CD4-positive, alpha-beta memory T cell (primary cell): Measurements from ENCODE around the gene FICD. TPM values are rescaled to one million over a fixed set of nuclear protein-coding genes. Genes with fewer than 3 reads are reported as not detected.

Experiments used
- CTCF ChIA-PET: fragments of 350-600 bp; sonication (Branson Sonifier 250); formaldehyde crosslinking; loops from one replicate; lab custom pipeline; 2021; ENCODE audit warnings: inconsistent platforms; ENCODE audit not compliant: partially characterized antibody; lab: Charles Lee
- POLR2A ChIA-PET: fragments of 350-600 bp; sonication (Branson Sonifier 250); formaldehyde crosslinking; loops from one replicate; lab custom pipeline; 2021; ENCODE audit not compliant: partially characterized antibody; lab: Charles Lee
- DNase-seq, 5 donors: peaks; one replicate each; pipeline versions ENCODE4 v3.0.0 to v3.0.0-alpha.2; 2020 to 2022; ENCODE audit warnings: mixed read lengths in 1 of 5
- H3K27ac ChIP-seq: one replicate; pipeline ENCODE4 v1.7.0; 2013; ENCODE audit warnings: low read depth, low read length
- H3K27me3 ChIP-seq: 2 replicates; pipeline ENCODE4 v1.7.0; 2013; ENCODE audit warnings: mild to moderate bottlenecking, low read length, moderate library complexity; ENCODE audit not compliant: insufficient read depth
- H3K36me3 ChIP-seq: 2 replicates; pipeline ENCODE4 v1.7.0; 2013; ENCODE audit warnings: mild to moderate bottlenecking, low read length, moderate library complexity; ENCODE audit not compliant: insufficient read depth
- H3K4me1 ChIP-seq: 2 replicates; pipeline ENCODE4 v1.7.0; 2013; ENCODE audit warnings: mild to moderate bottlenecking, low read length, moderate library complexity; ENCODE audit not compliant: insufficient read depth
- H3K4me3 ChIP-seq, 2 donors: one replicate each; pipeline ENCODE4 v1.7.0; 2013; ENCODE audit warnings: low read length in 2 of 2, mild to moderate bottlenecking in 1 of 2
- H3K9me3 ChIP-seq, 2 donors: one replicate each; pipeline ENCODE4 v1.7.0; 2013; ENCODE audit warnings: low read length in 2 of 2, control low read depth in 1 of 2; ENCODE audit not compliant: control insufficient read depth in 1 of 2
- H3K27ac Mint-ChIP-seq, 7 donors: one replicate each; pipeline ENCODE4 v1.8.0; 2020 to 2021; ENCODE audit warnings: mixed read lengths in 7 of 7, mild to moderate bottlenecking in 6 of 7, inconsistent platforms in 3 of 7, moderate library complexity in 3 of 7
- H3K27me3 Mint-ChIP-seq, 2 donors: one replicate each; pipeline ENCODE4 v1.8.0; 2020 to 2021; ENCODE audit warnings: mixed read lengths in 2 of 2
- H3K36me3 Mint-ChIP-seq, 2 donors: one replicate each; pipeline ENCODE4 v1.8.0; 2020 to 2021; ENCODE audit warnings: mixed read lengths in 2 of 2, inconsistent platforms in 1 of 2, mild to moderate bottlenecking in 1 of 2
- H3K4me1 Mint-ChIP-seq, 4 donors: one replicate each; pipeline ENCODE4 v1.8.0; 2020 to 2021; ENCODE audit warnings: mixed read lengths in 4 of 4, mild to moderate bottlenecking in 1 of 4
- H3K4me3 Mint-ChIP-seq, 8 donors: one replicate each; pipeline ENCODE4 v1.8.0; 2020 to 2021; ENCODE audit warnings: mixed read lengths in 8 of 8, mild to moderate bottlenecking in 7 of 8, moderate library complexity in 6 of 8, inconsistent platforms in 3 of 8
- H3K9me3 Mint-ChIP-seq, 8 donors: one replicate each; pipeline ENCODE4 v1.8.0; 2020 to 2021; ENCODE audit warnings: mixed read lengths in 8 of 8, mild to moderate bottlenecking in 5 of 8, inconsistent platforms in 3 of 8, moderate library complexity in 1 of 8
- intact Hi-C: fragments of 100-400 bp; cut with micrococcal nuclease; formaldehyde crosslinking; loops from one replicate; pipeline ENCODE4 v1.15.1; 2023
- polyA plus RNA-seq, 2 donors: library from polyadenylated mRNA; unstranded; fragments of 300-500 nt; fragmentation: Illumina TruSeq; gene quantifications; one replicate each; pipeline ENCODE4 v1.2.3, GENCODE V29; 2021
- total RNA-seq, 2 experiments: library from RNA; stranded (reverse); gene quantifications; one replicate each; pipeline ENCODE4 v1.2.3, GENCODE V29; 2021

The FICD gene
- total and polyA plus RNA-seq, 4 experiments from 2014 or later = 2.3 to 12.3 (median 7.2) TPM

GRCh38 chr12:108477881-108478259 is 37.2 kb upstream of the FICD start:
- Histone ChIP-seq H3K36me3 (no peaks in the 10 kb centered on the region), H3K9me3 (no peaks in the 10 kb centered on the region), H3K4me3 (no peak overlapping the region), H3K27me3 (no peaks in the 10 kb centered on the region), H3K4me1 (no peaks in the 10 kb centered on the region), H3K27ac (no peak overlapping the region)
- Mint-ChIP-seq H3K4me3 (no peak overlapping the region), H3K36me3 (no peaks in the 10 kb centered on the region), H3K9me3 (peaks cover 0 to 2% (median 0%) of the 10 kb centered on the region in 8 donors), H3K4me1 (no peaks in the 10 kb centered on the region), H3K27me3 (peaks cover 11 to 22% of the 10 kb centered on the region in 2 donors), H3K27ac (no peak overlapping the region)
- CTCF ChIA-PET = no interaction called here
- intact Hi-C loops = no loop called here
- POLR2A ChIA-PET = no interaction called here
- no peak for DNase-seq

GRCh38 chr12:108478611-108479206 is 36.4 kb upstream of the FICD start:
- Histone ChIP-seq H3K4me3 (no peak overlapping the region), H3K36me3 (no peaks in the 10 kb centered on the region), H3K27ac (no peak overlapping the region), H3K9me3 (no peaks in the 10 kb centered on the region), H3K27me3 (no peaks in the 10 kb centered on the region), H3K4me1 (no peaks in the 10 kb centered on the region)
- H3K36me3 Mint-ChIP-seq = no peaks in the 10 kb centered on the region
- no peaks in the 10 kb centered on the region for H3K4me1 Mint-ChIP-seq
- DNase-seq = no peak
- intact Hi-C loops = no loop called here
- ChIA-PET CTCF (no interaction called here), POLR2A (no interaction called here)
- peaks cover 0 to 2% (median 0%) of the 10 kb centered on the region in 8 donors for H3K9me3 Mint-ChIP-seq
- H3K27me3 Mint-ChIP-seq = peaks cover 12 to 20% of the 10 kb centered on the region in 2 donors
- H3K4me3 Mint-ChIP-seq = no peak overlapping the region
- no peak overlapping the region for H3K27ac Mint-ChIP-seq

DNA sequence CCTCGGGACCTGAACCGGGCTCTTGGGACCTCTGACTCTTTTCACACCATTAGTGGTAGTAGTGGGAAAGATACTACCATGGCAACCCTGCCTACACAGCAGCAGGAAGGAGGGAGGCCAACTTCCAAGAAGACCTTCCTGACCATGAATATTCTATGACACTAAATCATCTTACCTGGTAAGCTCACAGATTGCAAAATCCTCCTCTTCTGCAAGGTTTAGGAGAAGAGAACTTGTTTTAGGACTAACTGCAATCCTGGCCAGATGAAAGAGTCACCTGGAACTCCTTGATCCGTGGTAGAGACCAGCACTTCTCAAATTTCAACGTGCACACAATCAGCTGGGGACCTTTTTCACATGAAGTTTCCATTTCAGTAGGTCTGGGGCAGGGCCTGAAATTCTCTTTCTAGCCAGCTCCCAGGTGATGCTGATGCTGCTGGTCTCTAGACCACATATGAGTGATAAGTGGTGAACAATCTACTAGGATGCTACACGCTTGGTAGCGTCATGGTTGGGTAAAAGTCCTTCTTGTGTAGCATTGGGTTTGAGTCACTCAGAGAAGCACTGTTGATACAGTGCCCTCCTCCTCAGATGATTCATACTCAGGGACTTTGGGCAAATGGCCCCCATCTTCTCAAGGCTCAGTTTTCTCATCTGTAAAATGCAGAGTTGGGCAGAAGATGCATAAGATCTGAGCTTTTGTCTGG is 35.6 kb upstream of the FICD start:
- H3K4me3 ChIP-seq = no peak overlapping the region
- H3K4me1 ChIP-seq = no peaks in the 10 kb centered on the region
- CTCF ChIA-PET = no interaction called here
- Mint-ChIP-seq H3K36me3 (no peaks in the 10 kb centered on the region), H3K4me1 (no peaks in the 10 kb centered on the region), H3K27ac (no peak overlapping the region), H3K9me3 (peaks cover 0 to 2% (median 0%) of the 10 kb centered on the region in 8 donors), H3K4me3 (no peak overlapping the region), H3K27me3 (peaks cover 12 to 20% of the 10 kb centered on the region in 2 donors)
- no peak for DNase-seq
- no peaks in the 10 kb centered on the region for H3K36me3 ChIP-seq
- no peaks in the 10 kb centered on the region for H3K27me3 ChIP-seq
- no peak overlapping the region for H3K27ac ChIP-seq
- intact Hi-C loops = no loop called here
- no peaks in the 10 kb centered on the region for H3K9me3 ChIP-seq
- POLR2A ChIA-PET = no interaction called here

- intact Hi-C loops = no loop called here
- H3K27ac Mint-ChIP-seq = no peak overlapping the region
- H3K9me3 Mint-ChIP-seq = peaks cover 0 to 23% (median 9%) of the 10 kb centered on the region in 8 donors
- H3K4me3 ChIP-seq = no peak overlapping the region
- ChIA-PET POLR2A (no interaction called here), CTCF (no interaction called here)
- H3K36me3 ChIP-seq = no peaks in the 10 kb centered on the region
- no peaks in the 10 kb centered on the region for H3K4me1 Mint-ChIP-seq
- no peaks in the 10 kb centered on the region for H3K4me1 ChIP-seq
- no peak overlapping the region for H3K27ac ChIP-seq
- no peaks in the 10 kb centered on the region for H3K27me3 ChIP-seq
- H3K9me3 ChIP-seq = no peaks in the 10 kb centered on the region
- DNase-seq = no peak
- peaks cover 15 to 27% of the 10 kb centered on the region in 2 donors for H3K27me3 Mint-ChIP-seq
- no peaks in the 10 kb centered on the region for H3K36me3 Mint-ChIP-seq
- no peak overlapping the region for H3K4me3 Mint-ChIP-seq
Observed at GRCh38 chr12:108482717-108483212, 32.3 kb upstream of the FICD start.

- H3K27ac ChIP-seq = no peak overlapping the region
- intact Hi-C loops = no loop called here
- H3K9me3 ChIP-seq = no peaks in the 10 kb centered on the region
- H3K4me1 ChIP-seq = no peaks in the 10 kb centered on the region
- Mint-ChIP-seq H3K36me3 (no peaks in the 10 kb centered on the region), H3K4me3 (no peak overlapping the region), H3K27me3 (peaks cover 16 to 29% of the 10 kb centered on the region in 2 donors), H3K27ac (no peak overlapping the region), H3K9me3 (peaks cover 0 to 29% (median 10%) of the 10 kb centered on the region in 8 donors), H3K4me1 (no peaks in the 10 kb centered on the region)
- DNase-seq = no peak
- H3K27me3 ChIP-seq = no peaks in the 10 kb centered on the region
- CTCF ChIA-PET = interaction anchor here (1.4 kb wide), 1 partner anchor 29 kb away, joined by 3 read pairs; no protein-coding TSS in a partner anchor
- no peak overlapping the region for H3K4me3 ChIP-seq
- H3K36me3 ChIP-seq = no peaks in the 10 kb centered on the region
- POLR2A ChIA-PET = no interaction called here
Observed at GRCh38 chr12:108483213-108484059, 31.6 kb upstream of the FICD start.

DNA sequence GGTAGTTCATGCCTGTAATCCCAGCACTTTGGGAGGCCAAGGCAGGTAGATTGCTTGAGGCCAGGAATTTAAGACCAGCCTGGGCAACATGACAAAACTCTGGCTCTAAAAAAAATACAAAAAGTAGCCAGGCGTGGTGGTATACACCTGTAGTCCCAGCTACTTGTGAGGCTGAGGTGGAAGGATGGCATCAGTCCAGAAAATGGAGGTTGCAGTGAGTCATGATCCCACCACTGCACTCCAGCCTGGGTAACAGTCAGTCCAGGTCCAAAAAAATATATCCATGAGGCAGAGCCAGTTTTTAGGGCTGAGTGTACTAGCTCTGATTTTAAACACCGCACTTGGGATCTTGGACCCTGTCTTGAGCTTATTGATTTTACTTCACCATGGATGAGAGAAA is 30.6 kb upstream of the FICD start:
- Mint-ChIP-seq H3K27ac (no peak overlapping the region), H3K9me3 (peaks cover 0 to 29% (median 12%) of the 10 kb centered on the region in 8 donors), H3K27me3 (peaks cover 22 to 33% of the 10 kb centered on the region in 2 donors), H3K4me3 (no peak overlapping the region), H3K4me1 (no peaks in the 10 kb centered on the region), H3K36me3 (no peaks in the 10 kb centered on the region)
- no peak for DNase-seq
- Histone ChIP-seq H3K27ac (no peak overlapping the region), H3K4me3 (no peak overlapping the region), H3K36me3 (no peaks in the 10 kb centered on the region), H3K4me1 (no peaks in the 10 kb centered on the region), H3K27me3 (no peaks in the 10 kb centered on the region), H3K9me3 (no peaks in the 10 kb centered on the region)
- ChIA-PET CTCF (interaction anchor here (1.4 kb wide), 1 partner anchor 28 kb away, joined by 3 read pairs; no protein-coding TSS in a partner anchor), POLR2A (no interaction called here)
- intact Hi-C loops = no loop called here

DNA sequence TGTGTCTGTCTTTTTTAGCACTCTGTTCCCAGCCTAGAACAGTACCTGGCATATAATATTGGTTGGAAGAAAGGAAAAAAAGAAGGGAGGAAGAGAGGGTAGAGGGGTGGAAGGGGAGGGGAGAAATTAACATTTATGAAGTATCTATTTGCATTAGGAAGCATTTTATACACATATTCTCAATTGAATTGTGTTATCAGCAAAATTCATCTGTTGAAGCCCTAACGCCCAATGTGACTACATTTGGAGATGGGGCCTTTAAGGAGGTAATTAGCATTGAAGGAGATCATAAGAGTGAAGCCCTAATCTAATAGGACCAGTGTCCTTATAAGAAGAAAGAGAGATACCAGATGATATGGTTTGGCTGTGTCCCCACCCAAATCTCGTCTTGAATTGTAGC is 30.2 kb upstream of the FICD start:
- Mint-ChIP-seq H3K4me1 (no peaks in the 10 kb centered on the region), H3K36me3 (no peaks in the 10 kb centered on the region), H3K4me3 (no peak overlapping the region), H3K27ac (no peak overlapping the region), H3K9me3 (peaks cover 0 to 29% (median 12%) of the 10 kb centered on the region in 8 donors), H3K27me3 (peaks cover 21 to 28% of the 10 kb centered on the region in 2 donors)
- DNase-seq = no peak
- Histone ChIP-seq H3K27me3 (no peaks in the 10 kb centered on the region), H3K36me3 (no peaks in the 10 kb centered on the region), H3K4me1 (no peaks in the 10 kb centered on the region), H3K27ac (no peak overlapping the region), H3K4me3 (no peak overlapping the region), H3K9me3 (no peaks in the 10 kb centered on the region)
- ChIA-PET POLR2A (no interaction called here), CTCF (interaction anchor here (1.4 kb wide), 1 partner anchor 27 kb away, joined by 3 read pairs; no protein-coding TSS in a partner anchor)
- intact Hi-C loops = no loop called here
